ENCODE measurements around the gene LAIR2.
"Not testable (repeated sequence)": the region's sequence is repeated elsewhere in the genome, so short reads cannot be mapped to it uniquely, and the experiment has no call there.

LAIR2 gene

DNA sequence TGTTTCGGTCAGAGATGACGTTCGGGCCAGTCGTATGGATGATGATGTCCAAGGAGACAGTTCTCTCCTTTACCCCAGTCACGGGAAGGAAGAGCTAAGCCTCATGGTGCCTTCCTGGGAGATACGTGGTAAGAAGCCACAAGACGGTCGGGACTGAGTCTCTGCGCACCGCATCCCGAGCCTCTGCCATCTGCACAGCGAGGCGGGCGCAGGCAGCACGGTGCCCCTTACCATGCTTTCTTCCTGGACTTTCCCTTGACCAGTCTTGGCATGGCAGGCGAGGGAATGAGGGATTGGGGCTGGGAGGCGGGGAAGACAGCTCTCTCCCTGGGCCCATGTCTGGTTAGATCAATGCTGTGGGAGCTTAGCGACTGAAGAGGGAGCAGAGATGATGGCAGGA, 10.1 kb upstream of the LAIR2 start:
- DNase-seq (ENCODE audit: extremely low read depth in 1 of 2, low read depth in 1 of 2) = no peak

DNA sequence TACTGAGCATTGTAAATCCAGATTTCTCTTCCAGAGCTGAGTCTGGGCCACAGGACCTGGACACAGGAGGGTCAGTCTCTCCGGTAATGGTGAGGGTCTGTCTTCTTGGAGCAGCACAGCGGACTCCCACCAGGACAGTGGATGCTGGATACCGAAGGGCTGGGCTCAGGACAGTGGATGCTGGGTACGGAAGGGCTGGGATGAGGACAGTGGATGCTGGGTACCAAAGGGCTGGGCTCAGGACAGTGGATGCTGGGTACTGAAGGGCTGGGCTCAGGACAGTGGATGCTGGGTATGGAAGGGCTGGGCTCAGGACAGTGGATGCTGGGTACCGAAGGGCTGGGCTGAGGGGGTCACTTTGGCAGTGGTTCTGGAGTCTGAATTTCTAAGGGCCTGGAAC, 9.6 kb upstream of the LAIR2 start:
- not testable (repeated sequence) for DNase-seq (ENCODE audit: extremely low read depth in 1 of 2, low read depth in 1 of 2)

DNA sequence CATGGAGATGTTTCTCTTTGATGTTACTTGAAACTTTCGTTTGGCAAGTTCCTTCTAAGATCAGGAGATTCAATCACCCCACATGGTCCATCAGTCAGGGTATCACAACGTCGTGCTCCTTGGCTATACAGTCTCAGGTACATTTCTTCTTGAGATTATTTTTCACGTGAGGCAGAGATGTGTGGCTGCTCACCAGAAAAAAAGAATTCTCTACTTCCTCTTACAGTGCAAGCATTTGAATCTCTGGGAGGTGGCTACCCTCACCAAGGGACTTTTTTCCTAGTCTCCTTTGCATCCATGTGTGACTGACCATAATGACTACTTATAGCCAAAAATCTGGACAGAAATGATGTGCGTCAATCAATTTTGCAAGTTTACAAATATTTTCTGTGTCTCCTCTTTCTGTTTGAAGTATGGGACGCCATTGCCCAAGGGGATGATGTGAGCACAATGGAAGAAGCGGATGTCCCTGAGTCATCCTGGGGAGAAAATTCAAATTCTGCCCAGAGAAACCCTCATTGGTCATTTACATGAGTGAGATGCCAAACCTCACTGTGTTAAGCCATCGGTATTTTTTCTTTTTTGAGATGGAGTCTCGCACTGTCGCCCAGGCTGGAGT, 8.6 kb upstream of the LAIR2 start:
- DNase-seq (ENCODE audit: extremely low read depth in 1 of 2, low read depth in 1 of 2) = no peak

- not testable (repeated sequence) for DNase-seq (ENCODE audit: extremely low read depth in 1 of 2, low read depth in 1 of 2)
Measured at GRCh38 chr19:54495284-54495683, 7.3 kb upstream of the LAIR2 start.

GRCh38 chr19:54497747-54498450, 4.7 kb upstream of the LAIR2 start:
- not testable (repeated sequence) for DNase-seq (ENCODE audit: extremely low read depth in 1 of 2, low read depth in 1 of 2)

DNA sequence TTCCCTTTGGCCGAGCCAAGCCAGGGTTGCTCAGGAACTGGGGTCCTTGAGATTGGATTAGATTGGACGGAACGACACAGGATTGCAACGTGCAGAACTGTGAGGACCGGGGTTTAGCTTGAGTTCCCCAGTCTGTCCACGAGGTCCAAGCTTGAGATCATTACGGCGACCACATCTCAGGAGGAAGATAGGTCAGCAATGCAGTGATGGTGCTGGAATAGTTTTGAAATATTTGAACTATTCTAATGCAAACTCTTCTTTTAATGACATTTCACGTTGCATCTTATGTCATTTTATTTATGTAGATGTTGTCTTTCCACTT, 4.2 kb upstream of the LAIR2 start:
- DNase-seq (ENCODE audit: extremely low read depth in 1 of 2, low read depth in 1 of 2) = not testable (repeated sequence)

DNA sequence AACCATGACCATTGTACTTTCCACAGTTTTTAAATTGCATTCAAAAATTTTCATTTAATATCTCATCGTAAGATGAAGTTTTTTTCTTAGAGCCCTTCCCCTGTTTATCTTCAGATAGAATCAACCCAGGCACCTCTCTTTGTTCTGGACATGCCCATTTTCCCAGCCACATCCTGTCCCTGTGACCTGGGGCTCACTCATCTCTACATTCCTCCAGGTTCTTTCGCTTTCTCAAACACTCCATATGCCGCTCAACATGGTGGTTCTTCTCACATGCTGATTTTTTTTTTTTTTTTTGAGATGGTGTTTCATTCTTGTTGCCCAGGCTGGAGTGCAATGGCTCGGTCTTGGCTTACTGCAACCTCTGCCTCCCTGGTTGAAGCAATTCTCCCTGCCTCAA, 2.9 kb downstream of the LAIR2 start:
- DNase-seq (ENCODE audit: extremely low read depth in 1 of 2, low read depth in 1 of 2) = not testable (repeated sequence)

GRCh38 chr19:54506079-54506478, 3.4 kb downstream of the LAIR2 start:
- DNase-seq (ENCODE audit: extremely low read depth in 1 of 2, low read depth in 1 of 2) = no peak

DNA sequence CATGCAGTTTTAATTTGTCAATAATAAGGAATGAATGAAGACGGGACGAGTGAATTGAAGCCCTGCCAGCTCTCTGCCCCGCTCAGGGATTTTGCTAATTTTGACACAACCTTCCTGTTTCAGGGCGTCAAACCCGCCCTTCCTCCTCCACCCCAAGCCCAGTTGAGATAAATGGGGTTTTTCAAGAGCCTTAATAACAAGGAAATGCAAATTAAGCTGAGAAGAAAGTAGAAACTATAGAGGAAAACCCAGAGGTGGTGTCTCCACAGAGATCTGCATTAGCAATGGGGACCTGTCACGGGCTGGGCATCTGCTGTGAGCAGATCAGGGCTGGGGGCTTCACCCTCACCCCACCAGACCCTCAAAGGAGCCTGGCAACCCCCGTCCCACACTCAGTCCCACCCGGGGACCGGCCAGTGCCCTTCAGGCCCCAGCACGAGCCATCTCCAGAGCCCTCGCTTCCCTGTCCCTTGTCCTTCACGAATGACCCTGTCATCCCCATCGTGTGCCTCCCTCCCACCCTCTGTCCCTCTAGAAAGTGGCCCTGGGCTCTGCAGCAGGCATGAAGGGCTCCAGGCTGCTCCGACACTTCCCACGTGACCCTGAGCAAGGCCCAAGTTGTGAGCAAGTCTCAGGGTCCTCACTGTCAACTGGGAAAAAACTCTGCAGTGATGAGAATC, 4.5 kb downstream of the LAIR2 start:
- DNase-seq (ENCODE audit: extremely low read depth in 1 of 2, low read depth in 1 of 2) = not testable (repeated sequence)

GRCh38 chr19:54507824-54508223, 5.2 kb downstream of the LAIR2 start:
- DNase-seq (ENCODE audit: extremely low read depth in 1 of 2, low read depth in 1 of 2) = no peak

DNA sequence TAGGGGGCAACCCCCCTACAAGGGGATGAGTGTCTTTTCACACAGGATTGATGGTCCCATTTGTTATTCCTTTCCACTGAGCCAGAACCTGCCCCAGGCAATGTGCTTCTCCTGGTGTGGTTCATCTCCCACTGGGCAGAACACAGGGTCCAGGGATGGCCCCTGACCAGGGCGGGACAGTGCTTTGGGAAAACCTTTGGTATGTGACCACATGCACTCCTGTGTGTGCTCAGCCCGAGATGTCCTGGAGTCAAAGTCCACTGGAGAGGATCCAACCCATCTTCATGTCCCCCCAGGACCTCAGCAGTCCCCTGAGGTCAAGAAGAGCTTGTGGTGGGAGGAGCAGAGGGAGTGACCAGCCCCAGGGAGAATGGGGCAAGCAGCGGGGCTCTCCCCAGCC, 5.9 kb downstream of the LAIR2 start:
- not testable (repeated sequence) for DNase-seq (ENCODE audit: extremely low read depth in 1 of 2, low read depth in 1 of 2)

- DNase-seq (ENCODE audit: extremely low read depth in 1 of 2, low read depth in 1 of 2) = not testable (repeated sequence)
Measured at GRCh38 chr19:54509200-54509940, 6.7 kb downstream of the LAIR2 start.

- DNase-seq (ENCODE audit: extremely low read depth in 1 of 2, low read depth in 1 of 2) = no peak
Measured at GRCh38 chr19:54515156-54515555, 12.5 kb downstream of the LAIR2 start.

GRCh38 chr19:54517483-54517882, 14.9 kb downstream of the LAIR2 start:
- no peak for DNase-seq (ENCODE audit: extremely low read depth in 1 of 2, low read depth in 1 of 2)

DNA sequence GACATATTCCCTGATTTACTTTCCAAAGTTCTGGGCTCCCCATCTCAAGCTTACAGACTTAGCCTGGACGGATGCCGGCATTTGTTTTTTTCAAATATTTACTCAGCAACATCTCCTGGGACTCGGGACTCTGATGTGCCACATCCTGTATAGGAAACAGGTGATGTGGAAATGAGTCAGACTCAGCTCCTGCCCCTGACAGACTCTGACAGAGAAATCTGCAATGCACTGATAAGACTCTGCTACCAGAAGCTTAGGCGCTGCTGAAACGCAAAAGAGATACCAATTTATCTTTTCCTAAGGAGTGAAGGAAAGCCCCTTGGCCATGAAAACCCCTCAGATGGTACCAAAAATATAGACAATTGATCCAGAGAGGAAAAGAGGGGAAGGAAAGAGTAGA, 16.2 kb downstream of the LAIR2 start:
- DNase-seq (ENCODE audit: extremely low read depth in 1 of 2, low read depth in 1 of 2) = no peak

DNA sequence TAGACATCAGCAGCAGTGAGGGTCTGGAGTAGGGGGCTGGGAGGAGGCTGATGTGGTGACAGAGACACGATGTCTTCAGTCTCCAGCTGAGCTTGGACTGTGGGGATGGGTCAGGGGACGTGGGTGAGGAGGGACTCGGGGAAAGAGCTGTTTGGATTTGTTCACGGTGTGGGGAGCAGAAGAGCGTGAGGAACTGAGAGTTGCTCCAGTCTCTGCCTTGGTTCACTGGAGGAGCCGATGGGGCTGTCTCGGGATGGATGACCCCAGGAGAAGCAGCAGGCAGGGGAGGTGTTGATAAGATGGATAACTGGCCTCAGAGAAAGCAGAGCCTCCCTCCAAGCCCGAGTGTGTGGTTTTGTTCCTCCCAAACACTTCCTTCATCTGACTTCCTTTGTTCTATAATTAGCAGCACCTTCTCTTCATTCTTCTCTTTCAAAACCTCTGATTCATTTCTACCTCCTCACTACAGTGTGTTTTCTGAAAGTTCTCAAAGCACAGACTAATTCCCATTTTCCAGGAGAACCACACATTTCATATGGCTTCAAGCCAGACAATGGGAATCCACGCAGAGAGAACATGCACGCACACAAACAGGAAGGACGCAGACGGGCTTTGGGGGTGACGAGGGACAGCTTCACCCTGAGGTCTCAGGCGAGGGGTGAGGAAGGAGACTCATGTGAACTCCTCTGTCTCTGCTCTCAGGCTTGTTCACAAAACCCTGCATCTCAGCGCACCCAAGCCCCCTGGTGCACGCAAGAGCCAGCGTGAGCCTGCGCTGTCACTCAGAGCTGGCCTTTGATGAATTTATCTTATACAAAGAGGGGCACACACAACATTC, 18.6 kb downstream of the LAIR2 start:
- no peak for DNase-seq (ENCODE audit: extremely low read depth in 1 of 2, low read depth in 1 of 2)

DNA sequence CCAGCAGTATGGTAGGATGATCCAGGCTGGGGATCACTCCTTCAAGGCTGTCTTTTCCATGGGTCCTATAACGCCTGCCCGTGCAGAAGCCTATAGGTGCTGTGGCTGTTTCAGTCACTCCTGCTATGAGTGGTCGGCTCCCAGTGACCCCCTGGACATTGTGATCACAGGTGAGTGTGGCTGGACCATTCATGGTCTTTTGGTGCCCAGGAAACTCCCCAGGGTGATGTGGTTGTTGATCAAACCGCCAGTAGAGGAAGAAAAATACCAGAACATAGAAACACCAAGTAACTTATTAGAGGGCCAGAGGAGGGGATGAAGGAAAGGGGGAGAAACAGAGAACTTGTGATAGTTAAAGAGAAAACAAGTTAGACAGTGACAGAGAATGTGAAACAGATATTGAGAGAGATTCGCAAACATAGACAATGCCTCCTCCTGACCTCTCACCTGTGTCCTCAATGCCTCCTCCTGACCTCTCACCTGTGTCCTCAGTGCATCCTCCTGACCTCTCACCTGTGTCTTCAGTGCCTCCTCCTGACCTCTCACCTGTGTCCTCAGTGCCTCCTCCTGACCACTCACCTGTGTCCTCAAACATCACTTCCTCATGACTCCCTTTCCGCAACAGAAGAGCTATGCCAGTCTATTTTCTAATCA, 19.4 kb downstream of the LAIR2 start:
- DNase-seq (ENCODE audit: extremely low read depth in 1 of 2, low read depth in 1 of 2) = no peak

GRCh38 chr19:54523403-54523802, 20.8 kb downstream of the LAIR2 start:
- DNase-seq (ENCODE audit: extremely low read depth in 1 of 2, low read depth in 1 of 2) = no peak

DNA sequence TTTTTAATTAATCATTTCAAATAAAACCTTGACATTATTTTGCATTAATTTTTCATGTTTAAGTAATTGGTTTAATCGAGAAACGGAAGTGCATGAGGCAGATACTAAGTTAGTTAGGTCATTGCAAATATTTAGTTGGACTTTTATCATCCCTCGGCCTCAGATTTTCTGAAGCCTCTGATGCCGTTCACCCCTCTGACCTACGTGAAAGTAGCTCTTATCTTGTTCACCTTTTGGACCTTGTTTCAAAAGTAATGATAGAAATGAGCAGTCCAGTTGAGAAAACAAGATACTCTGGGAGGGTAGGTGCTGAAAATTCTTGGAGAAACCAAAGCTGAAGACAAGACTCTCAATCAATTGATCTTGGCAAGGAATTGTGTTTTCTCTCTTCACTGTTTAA, 23.0 kb downstream of the LAIR2 start:
- no peak for DNase-seq (ENCODE audit: extremely low read depth in 1 of 2, low read depth in 1 of 2)

DNA sequence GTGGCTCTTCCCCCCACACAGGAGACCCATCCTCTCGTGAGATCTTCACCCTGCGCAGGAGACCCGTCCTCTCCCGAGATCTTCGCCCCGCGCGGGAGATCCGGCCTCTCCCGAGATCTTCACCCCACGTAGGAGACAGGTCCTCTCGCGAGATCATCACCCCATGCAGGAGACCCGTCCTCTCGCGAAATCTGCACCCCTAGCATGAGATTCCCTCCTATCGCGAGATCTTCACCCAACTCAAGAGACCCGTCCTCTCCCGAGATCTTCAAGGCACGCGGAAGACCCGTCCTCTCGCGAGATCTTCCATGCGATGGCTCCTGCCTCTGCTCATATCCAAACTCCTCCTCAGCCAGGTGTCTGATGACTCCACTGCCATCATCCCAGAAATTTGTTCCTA, 24.3 kb downstream of the LAIR2 start:
- no peak for DNase-seq (ENCODE audit: extremely low read depth in 1 of 2, low read depth in 1 of 2)
